ENCODE measurements around the gene FURIN. TPM values are rescaled to one million over a fixed set of nuclear protein-coding genes. Genes with fewer than 3 reads are reported as not detected.

Gene FURIN
- total and polyA plus RNA-seq, 9 of the 15 experiments (the other 6 are each of a cell fraction or from before 2014, with no cell fraction given): 0.92 to 99.9 (median 34.8) TPM

DNA sequence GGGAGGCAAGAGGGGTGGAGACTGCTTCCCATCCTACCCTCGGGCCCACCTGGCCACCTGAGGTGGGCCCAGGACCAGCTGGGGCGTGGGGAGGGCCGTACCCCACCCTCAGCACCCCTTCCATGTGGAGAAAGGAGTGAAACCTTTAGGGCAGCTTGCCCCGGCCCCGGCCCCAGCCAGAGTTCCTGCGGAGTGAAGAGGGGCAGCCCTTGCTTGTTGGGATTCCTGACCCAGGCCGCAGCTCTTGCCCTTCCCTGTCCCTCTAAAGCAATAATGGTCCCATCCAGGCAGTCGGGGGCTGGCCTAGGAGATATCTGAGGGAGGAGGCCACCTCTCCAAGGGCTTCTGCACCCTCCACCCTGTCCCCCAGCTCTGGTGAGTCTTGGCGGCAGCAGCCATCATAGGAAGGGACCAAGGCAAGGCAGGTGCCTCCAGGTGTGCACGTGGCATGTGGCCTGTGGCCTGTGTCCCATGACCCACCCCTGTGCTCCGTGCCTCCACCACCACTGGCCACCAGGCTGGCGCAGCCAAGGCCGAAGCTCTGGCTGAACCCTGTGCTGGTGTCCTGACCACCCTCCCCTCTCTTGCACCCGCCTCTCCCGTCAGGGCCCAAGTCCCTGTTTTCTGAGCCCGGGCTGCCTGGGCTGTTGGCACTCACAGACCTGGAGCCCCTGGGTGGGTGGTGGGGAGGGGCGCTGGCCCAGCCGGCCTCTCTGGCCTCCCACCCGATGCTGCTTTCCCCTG is 13.8 kb downstream of the FURIN start (continued):
- TF ChIP-seq TAF15 (IDR thresholded peaks at IDR 0.05; ENCODE audit: low read depth, low read length): no peak
- no peak for TF ChIP-seq ZFP36 (IDR thresholded peaks at IDR 0.05; ENCODE audit: low read depth, low read length, partially characterized antibody)
- TF ChIP-seq THRB (CRISPR knock-in tag; conservative IDR thresholded peaks at IDR 0.05): no peak
- TF ChIP-seq E2F4 (CRISPR knock-in tag; IDR thresholded peaks at IDR 0.05; ENCODE audit: low read depth): no peak
- no peak for TF ChIP-seq CBX3 (IDR thresholded peaks at IDR 0.05; ENCODE audit: borderline replicate concordance in 1 of 2, low read length in 2 of 2)
- TF ChIP-seq, protein P1, sequence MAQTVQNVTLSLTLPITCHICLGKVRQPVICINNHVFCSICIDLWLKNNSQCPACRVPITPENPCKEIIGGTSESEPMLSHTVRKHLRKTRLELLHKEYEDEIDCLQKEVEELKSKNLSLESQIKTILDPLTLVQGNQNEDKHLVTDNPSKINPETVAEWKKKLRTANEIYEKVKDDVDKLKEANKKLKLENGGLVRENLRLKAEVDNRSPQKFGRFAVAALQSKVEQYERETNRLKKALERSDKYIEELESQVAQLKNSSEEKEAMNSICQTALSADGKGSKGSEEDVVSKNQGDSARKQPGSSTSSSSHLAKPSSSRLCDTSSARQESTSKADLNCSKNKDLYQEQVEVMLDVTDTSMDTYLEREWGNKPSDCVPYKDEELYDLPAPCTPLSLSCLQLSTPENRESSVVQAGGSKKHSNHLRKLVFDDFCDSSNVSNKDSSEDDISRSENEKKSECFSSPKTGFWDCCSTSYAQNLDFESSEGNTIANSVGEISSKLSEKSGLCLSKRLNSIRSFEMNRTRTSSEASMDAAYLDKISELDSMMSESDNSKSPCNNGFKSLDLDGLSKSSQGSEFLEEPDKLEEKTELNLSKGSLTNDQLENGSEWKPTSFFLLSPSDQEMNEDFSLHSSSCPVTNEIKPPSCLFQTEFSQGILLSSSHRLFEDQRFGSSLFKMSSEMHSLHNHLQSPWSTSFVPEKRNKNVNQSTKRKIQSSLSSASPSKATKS (CRISPR knock-in tag; IDR thresholded peaks at IDR 0.05): no peak
- TF ChIP-seq PURB (CRISPR knock-in tag; IDR thresholded peaks at IDR 0.05; ENCODE audit: low read depth): no peak
- peak; percentile 27; the same call in 1 of the 2 replicates for TF ChIP-seq CTBP1 (IDR thresholded peaks at IDR 0.05; ENCODE audit: borderline replicate concordance)
- TF ChIP-seq ZBTB1 (CRISPR knock-in tag; IDR thresholded peaks at IDR 0.05; ENCODE audit: borderline replicate concordance, low read depth): no peak
- TF ChIP-seq ZNF766 (CRISPR knock-in tag; conservative IDR thresholded peaks at IDR 0.05): no peak
- TF ChIP-seq SNIP1 (IDR thresholded peaks at IDR 0.05; ENCODE audit: low read depth): no peak
- no peak for TF ChIP-seq ZNF75A (CRISPR knock-in tag; IDR thresholded peaks at IDR 0.05)
- TF ChIP-seq, protein P2, sequence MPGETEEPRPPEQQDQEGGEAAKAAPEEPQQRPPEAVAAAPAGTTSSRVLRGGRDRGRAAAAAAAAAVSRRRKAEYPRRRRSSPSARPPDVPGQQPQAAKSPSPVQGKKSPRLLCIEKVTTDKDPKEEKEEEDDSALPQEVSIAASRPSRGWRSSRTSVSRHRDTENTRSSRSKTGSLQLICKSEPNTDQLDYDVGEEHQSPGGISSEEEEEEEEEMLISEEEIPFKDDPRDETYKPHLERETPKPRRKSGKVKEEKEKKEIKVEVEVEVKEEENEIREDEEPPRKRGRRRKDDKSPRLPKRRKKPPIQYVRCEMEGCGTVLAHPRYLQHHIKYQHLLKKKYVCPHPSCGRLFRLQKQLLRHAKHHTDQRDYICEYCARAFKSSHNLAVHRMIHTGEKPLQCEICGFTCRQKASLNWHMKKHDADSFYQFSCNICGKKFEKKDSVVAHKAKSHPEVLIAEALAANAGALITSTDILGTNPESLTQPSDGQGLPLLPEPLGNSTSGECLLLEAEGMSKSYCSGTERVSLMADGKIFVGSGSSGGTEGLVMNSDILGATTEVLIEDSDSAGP (CRISPR knock-in tag; IDR thresholded peaks at IDR 0.05): no peak
- no peak for TF ChIP-seq ZNF431 (CRISPR knock-in tag; IDR thresholded peaks at IDR 0.05)
- TF ChIP-seq POLR2A (conservative IDR thresholded peaks at IDR 0.05): peak; percentile 56; the same call in 1 of the 2 replicates
- peak; percentile 68 for TF ChIP-seq MYNN (IDR thresholded peaks at IDR 0.05)
- no peak for TF ChIP-seq MYNN (CRISPR knock-in tag; IDR thresholded peaks at IDR 0.05)
- TF ChIP-seq RBM39 (optimal IDR thresholded peaks at IDR 0.05; ENCODE audit: low read depth, low read length): no peak
- no peak for TF ChIP-seq ZBED1 (IDR thresholded peaks at IDR 0.05)
- no peak for TF ChIP-seq GMEB1 (CRISPR knock-in tag; IDR thresholded peaks at IDR 0.05)

Measured in K562 (cell line).